Gastrocnemius medialis (tissue), 4 donors: ENCODE results near the gene FAM53A.

ENCODE experiments used
- POLR2A ChIP-seq, 2 donors: fragments of 450-650 bp; IDR thresholded peaks; one replicate each; pipeline ENCODE4 v1.6.1; 2017; ENCODE audit warnings: antibody characterized with exemption in 2 of 2, mild to moderate bottlenecking in 2 of 2, moderate library complexity in 2 of 2
- TF ChIP-seq, protein P1 (sequence below), 5 experiments: fragments of 450-650 bp in 3 of 5; fragments of 200-600 bp in 2 of 5; sonication (generic) in 2 of 5; IDR thresholded peaks in 4 of 5; conservative IDR thresholded peaks in 1 of 5; 1 replicate in 4 of 5; 2 replicates in 1 of 5; pipeline ENCODE4 v1.5.1; 2016 to 2019; ENCODE audit warnings: antibody characterized with exemption in 5 of 5, mild to moderate bottlenecking in 3 of 5, moderate library complexity in 3 of 5

DNA sequence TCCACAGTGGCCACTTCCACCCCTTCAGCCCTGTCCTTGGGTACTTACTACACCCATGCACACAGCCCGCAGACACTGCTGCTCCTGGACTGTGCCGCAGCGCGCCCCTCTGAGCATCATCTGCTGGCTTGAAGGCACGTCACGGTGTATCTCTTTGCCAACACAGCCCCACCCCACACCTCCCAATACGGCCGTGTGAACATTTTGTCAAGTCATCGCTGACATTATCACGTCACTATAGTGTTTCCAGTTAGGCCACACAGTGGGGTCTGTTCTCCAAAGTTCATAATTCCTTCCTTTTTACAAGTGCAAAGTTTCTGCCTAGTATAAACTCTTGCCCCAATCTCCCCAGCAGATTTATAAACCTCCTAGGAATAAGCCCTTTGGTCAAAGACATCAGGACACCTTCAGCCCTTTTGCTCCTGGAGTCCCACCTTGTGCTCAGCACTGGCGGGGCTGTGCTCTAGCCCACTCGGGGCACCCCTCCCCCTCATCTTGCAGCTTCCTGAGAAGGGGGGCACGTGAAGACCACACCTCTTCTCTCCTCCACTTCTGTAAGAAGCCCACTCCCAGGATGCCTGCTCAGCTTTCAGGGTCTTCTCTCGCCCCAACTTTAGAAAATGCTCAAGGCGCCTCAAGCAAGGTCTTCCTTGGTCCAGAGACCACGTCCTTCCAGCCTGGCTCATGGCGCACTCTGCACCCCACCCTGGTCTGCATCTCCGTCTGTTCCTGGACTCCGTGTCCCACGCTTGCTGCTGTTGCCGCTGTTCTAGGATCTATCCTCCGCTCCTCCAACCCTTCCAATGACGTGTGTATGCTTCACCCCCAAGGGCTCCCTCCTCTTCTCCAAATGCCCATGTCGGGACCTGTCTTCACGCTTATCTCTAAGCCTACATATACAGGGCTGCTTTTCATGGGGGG, 7.2 kb downstream of the FAM53A start:
- TF ChIP-seq, protein P1, sequence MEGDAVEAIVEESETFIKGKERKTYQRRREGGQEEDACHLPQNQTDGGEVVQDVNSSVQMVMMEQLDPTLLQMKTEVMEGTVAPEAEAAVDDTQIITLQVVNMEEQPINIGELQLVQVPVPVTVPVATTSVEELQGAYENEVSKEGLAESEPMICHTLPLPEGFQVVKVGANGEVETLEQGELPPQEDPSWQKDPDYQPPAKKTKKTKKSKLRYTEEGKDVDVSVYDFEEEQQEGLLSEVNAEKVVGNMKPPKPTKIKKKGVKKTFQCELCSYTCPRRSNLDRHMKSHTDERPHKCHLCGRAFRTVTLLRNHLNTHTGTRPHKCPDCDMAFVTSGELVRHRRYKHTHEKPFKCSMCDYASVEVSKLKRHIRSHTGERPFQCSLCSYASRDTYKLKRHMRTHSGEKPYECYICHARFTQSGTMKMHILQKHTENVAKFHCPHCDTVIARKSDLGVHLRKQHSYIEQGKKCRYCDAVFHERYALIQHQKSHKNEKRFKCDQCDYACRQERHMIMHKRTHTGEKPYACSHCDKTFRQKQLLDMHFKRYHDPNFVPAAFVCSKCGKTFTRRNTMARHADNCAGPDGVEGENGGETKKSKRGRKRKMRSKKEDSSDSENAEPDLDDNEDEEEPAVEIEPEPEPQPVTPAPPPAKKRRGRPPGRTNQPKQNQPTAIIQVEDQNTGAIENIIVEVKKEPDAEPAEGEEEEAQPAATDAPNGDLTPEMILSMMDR (IDR thresholded peaks at IDR 0.05 in 4 of 5, conservative IDR thresholded peaks at IDR 0.05 in 1 of 5): no peak
- TF ChIP-seq POLR2A (IDR thresholded peaks at IDR 0.05): no peak
